IMR-90 (cell line): ENCODE data around the gene HEATR1.

Experiments used
- FOS ChIP-seq: fragments of 150-350 bp; IDR thresholded peaks from 2 replicates; pipeline ENCODE4 v1.6.1; 2016; ENCODE audit warnings: low read depth, low read length
- MAFK ChIP-seq: IDR thresholded peaks from 2 replicates; pipeline ENCODE4 v1.6.1; 2012; ENCODE audit warnings: low read depth, low read length, improper control_type of control experiment
- MAZ ChIP-seq: IDR thresholded peaks from 2 replicates; pipeline ENCODE4 v1.6.1; 2012; ENCODE audit warnings: low read depth, mild to moderate bottlenecking, low read length, improper control_type of control experiment, moderate library complexity, borderline replicate concordance
- MXI1 ChIP-seq: IDR thresholded peaks from 2 replicates; pipeline ENCODE4 v1.6.1; 2012; ENCODE audit warnings: low read depth, mild to moderate bottlenecking, low read length, moderate library complexity, borderline replicate concordance
- POLR2A ChIP-seq: IDR thresholded peaks from 2 replicates; pipeline ENCODE4 v1.6.1; 2012; ENCODE audit warnings: mild to moderate bottlenecking, low read depth, low read length
- RAD21 ChIP-seq: IDR thresholded peaks from 2 replicates; pipeline ENCODE4 v1.6.1; 2012; ENCODE audit warnings: low read length, improper control_type of control experiment
- RCOR1 ChIP-seq: IDR thresholded peaks from 2 replicates; pipeline ENCODE4 v1.6.1; 2012; ENCODE audit warnings: mild to moderate bottlenecking, low read length, improper control_type of control experiment; ENCODE audit not compliant: insufficient replicate concordance
- SMC3 ChIP-seq: fragments of 150-350 bp; IDR thresholded peaks from 2 replicates; pipeline ENCODE4 v1.6.1; 2016; ENCODE audit warnings: low read depth, mild to moderate bottlenecking, antibody characterized with exemption, low read length, moderate library complexity
- TF ChIP-seq, protein P1 (sequence below): conservative IDR thresholded peaks from 2 replicates; pipeline ENCODE4 v1.5.1; 2012; ENCODE audit warnings: mild to moderate bottlenecking, low read depth, low read length, improper control_type of control experiment
- TF ChIP-seq, protein P2 (sequence below): fragments of 150-350 bp; IDR thresholded peaks from 2 replicates; pipeline ENCODE4 v1.6.1; 2017; ENCODE audit warnings: mild to moderate bottlenecking, antibody characterized with exemption, low read length, low read depth
- TF ChIP-seq, protein P3 (sequence below): fragments of 150-350 bp; IDR thresholded peaks from 2 replicates; pipeline ENCODE4 v1.6.1; 2016; ENCODE audit warnings: low read depth, mild to moderate bottlenecking, low read length, moderate library complexity, borderline replicate concordance

DNA sequence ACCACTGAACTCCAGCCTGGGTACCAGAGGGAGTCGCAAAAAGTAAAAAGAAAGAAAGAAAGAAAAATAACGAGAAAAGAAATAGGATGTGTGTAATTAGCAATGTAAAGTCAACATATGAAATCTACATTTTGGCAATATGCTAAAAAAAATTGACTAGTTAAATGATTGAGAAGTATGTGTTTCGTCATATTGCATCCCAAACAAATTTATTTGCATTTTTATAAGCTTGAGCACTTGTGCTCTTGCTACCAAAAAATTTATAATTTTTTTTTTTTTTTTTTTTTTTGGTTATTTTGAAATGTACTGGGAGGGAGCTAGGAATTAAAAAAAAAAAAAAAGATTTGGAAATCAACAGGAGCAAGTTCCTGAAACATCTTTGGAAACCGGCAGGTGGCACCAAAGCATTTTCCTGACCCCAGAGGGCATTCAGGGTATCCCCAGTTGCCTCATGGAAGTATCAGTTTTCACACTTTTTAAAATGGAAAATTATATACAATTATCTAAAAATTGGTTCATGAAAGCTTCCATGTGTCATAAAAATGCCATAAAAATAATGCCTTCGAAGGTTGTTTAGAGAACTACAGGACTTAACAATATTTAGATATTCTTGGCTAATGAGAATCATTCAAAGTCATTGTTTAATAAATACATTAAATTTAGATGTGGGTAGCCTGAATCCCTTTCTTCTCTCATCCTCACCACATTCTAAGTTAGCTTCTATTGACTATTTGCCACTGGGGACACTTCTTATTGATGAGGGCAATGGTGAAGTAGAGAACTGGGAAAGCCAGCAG, 4.8 kb upstream of the HEATR1 start:
- TF ChIP-seq POLR2A, result no peak
- TF ChIP-seq, protein P1, sequence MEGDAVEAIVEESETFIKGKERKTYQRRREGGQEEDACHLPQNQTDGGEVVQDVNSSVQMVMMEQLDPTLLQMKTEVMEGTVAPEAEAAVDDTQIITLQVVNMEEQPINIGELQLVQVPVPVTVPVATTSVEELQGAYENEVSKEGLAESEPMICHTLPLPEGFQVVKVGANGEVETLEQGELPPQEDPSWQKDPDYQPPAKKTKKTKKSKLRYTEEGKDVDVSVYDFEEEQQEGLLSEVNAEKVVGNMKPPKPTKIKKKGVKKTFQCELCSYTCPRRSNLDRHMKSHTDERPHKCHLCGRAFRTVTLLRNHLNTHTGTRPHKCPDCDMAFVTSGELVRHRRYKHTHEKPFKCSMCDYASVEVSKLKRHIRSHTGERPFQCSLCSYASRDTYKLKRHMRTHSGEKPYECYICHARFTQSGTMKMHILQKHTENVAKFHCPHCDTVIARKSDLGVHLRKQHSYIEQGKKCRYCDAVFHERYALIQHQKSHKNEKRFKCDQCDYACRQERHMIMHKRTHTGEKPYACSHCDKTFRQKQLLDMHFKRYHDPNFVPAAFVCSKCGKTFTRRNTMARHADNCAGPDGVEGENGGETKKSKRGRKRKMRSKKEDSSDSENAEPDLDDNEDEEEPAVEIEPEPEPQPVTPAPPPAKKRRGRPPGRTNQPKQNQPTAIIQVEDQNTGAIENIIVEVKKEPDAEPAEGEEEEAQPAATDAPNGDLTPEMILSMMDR, result peak; percentile 48
- peak; percentile 47 for TF ChIP-seq SMC3
- TF ChIP-seq, protein P2, sequence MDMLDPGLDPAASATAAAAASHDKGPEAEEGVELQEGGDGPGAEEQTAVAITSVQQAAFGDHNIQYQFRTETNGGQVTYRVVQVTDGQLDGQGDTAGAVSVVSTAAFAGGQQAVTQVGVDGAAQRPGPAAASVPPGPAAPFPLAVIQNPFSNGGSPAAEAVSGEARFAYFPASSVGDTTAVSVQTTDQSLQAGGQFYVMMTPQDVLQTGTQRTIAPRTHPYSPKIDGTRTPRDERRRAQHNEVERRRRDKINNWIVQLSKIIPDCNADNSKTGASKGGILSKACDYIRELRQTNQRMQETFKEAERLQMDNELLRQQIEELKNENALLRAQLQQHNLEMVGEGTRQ, result no peak
- TF ChIP-seq MXI1, result no peak
- TF ChIP-seq RCOR1, result no peak
- TF ChIP-seq FOS, result no peak
- TF ChIP-seq, protein P3, sequence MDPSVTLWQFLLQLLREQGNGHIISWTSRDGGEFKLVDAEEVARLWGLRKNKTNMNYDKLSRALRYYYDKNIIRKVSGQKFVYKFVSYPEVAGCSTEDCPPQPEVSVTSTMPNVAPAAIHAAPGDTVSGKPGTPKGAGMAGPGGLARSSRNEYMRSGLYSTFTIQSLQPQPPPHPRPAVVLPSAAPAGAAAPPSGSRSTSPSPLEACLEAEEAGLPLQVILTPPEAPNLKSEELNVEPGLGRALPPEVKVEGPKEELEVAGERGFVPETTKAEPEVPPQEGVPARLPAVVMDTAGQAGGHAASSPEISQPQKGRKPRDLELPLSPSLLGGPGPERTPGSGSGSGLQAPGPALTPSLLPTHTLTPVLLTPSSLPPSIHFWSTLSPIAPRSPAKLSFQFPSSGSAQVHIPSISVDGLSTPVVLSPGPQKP, result no peak
- peak; percentile 54 for TF ChIP-seq RAD21
- TF ChIP-seq MAZ, result no peak
- TF ChIP-seq MAFK, result no peak
